HUES64 (cell line): ENCODE results near the gene BBC3.

Experiments
- H3K27ac ChIP-seq: 2 replicates; pipeline ENCODE4 v1.7.0; 2013; ENCODE audit warnings: low read depth, low read length, inconsistent platforms
- H3K27me3 ChIP-seq: 2 replicates; pipeline ENCODE4 v1.6.1; 2013; ENCODE audit warnings: mild to moderate bottlenecking, low read length; ENCODE audit not compliant: insufficient read depth
- H3K36me3 ChIP-seq: 2 replicates; pipeline ENCODE4 v1.6.1; 2013; ENCODE audit warnings: mild to moderate bottlenecking, low read length; ENCODE audit not compliant: insufficient read depth
- H3K4me1 ChIP-seq: 2 replicates; pipeline ENCODE4 v1.6.1; 2013; ENCODE audit warnings: mild to moderate bottlenecking, low read length, moderate library complexity; ENCODE audit not compliant: insufficient read depth
- H3K4me3 ChIP-seq: 2 replicates; pipeline ENCODE4 v1.5.1; 2013; ENCODE audit warnings: mild to moderate bottlenecking, low read length, moderate library complexity
- H3K9ac ChIP-seq: 2 replicates; pipeline ENCODE4 v1.6.1; 2013; ENCODE audit warnings: mild to moderate bottlenecking, low read depth, low read length
- H3K9me3 ChIP-seq: 2 replicates; pipeline ENCODE4 v1.6.1; 2013; ENCODE audit warnings: low read depth, low read length; ENCODE audit not compliant: insufficient read depth
- WGBS: fragments of 150-250, 120-280 bp; methylation state at CpG from one replicate; pipeline ENCODE4 v1.1.7; 2013; ENCODE audit warnings: missing lambda C conversion rate; 5-methylcytosine and 5-hydroxymethylcytosine counted together

The BBC3 gene

GRCh38 chr19:47210689-47211316 is 20.2 kb downstream of the BBC3 start:
- peaks cover 6% of the 10 kb centered on the region for H3K4me1 ChIP-seq
- WGBS = 66% methylated on average over 19 of the region's 19 CpGs

GRCh38 chr19:47210180-47210490 is 20.9 kb downstream of the BBC3 start:
- peak overlapping the region; percentile 34; the same call in 1 of the 2 replicates for H3K9ac ChIP-seq
- no peak overlapping the region for H3K4me3 ChIP-seq
- peak overlapping the region; percentile 62; the same call in 1 of the 2 replicates for H3K27ac ChIP-seq
- no peaks in the 10 kb centered on the region for H3K9me3 ChIP-seq
- H3K27me3 ChIP-seq = no peaks in the 10 kb centered on the region
- H3K4me1 ChIP-seq = peaks cover 6% of the 10 kb centered on the region
- H3K36me3 ChIP-seq = peaks cover 66% of the 10 kb centered on the region

More at GRCh38 chr19:47210689-47211316, 20.2 kb downstream of the BBC3 start:
- Histone ChIP-seq H3K4me3 (no peak overlapping the region), H3K27me3 (no peaks in the 10 kb centered on the region), H3K9ac (peak overlapping the region; percentile 34), H3K9me3 (no peaks in the 10 kb centered on the region), H3K27ac (peak overlapping the region; percentile 62; the same call in 1 of the 2 replicates), H3K36me3 (peaks cover 60% of the 10 kb centered on the region)

GRCh38 chr19:47209319-47210179 is 21.4 kb downstream of the BBC3 start:
- H3K36me3 ChIP-seq = peaks cover 72% of the 10 kb centered on the region

GRCh38 chr19:47203254-47203653 is 27.7 kb downstream of the BBC3 start:
- no peak overlapping the region for H3K9ac ChIP-seq
- 90% methylated on average over 3 of the region's 3 CpGs for WGBS
- H3K27ac ChIP-seq = no peak overlapping the region
- H3K4me1 ChIP-seq = no peaks in the 10 kb centered on the region
- no peaks in the 10 kb centered on the region for H3K27me3 ChIP-seq
- no peaks in the 10 kb centered on the region for H3K9me3 ChIP-seq
- no peak overlapping the region for H3K4me3 ChIP-seq
- peaks cover 88% of the 10 kb centered on the region for H3K36me3 ChIP-seq

More at GRCh38 chr19:47209319-47210179, 21.4 kb downstream of the BBC3 start:
- H3K9ac ChIP-seq = no peak overlapping the region
- WGBS = 87% methylated on average over 13 of the region's 13 CpGs
- H3K27ac ChIP-seq = peak overlapping the region; percentile 62; the same call in 1 of the 2 replicates
- H3K27me3 ChIP-seq = no peaks in the 10 kb centered on the region
- peaks cover 6% of the 10 kb centered on the region for H3K4me1 ChIP-seq
- no peak overlapping the region for H3K4me3 ChIP-seq
- H3K9me3 ChIP-seq = no peaks in the 10 kb centered on the region

GRCh38 chr19:47200530-47200929 is 30.5 kb downstream of the BBC3 start:
- no peak overlapping the region for H3K9ac ChIP-seq
- peaks cover 78% of the 10 kb centered on the region for H3K36me3 ChIP-seq
- H3K4me1 ChIP-seq = no peaks in the 10 kb centered on the region
- 90% methylated on average over 3 of the region's 3 CpGs for WGBS
- no peak overlapping the region for H3K4me3 ChIP-seq
- H3K9me3 ChIP-seq = no peaks in the 10 kb centered on the region
- H3K27me3 ChIP-seq = no peaks in the 10 kb centered on the region
- no peak overlapping the region for H3K27ac ChIP-seq

- Histone ChIP-seq H3K4me3 (no peak overlapping the region), H3K27ac (no peak overlapping the region), H3K9ac (no peak overlapping the region), H3K4me1 (no peaks in the 10 kb centered on the region), H3K36me3 (peaks cover 64% of the 10 kb centered on the region), H3K27me3 (no peaks in the 10 kb centered on the region), H3K9me3 (no peaks in the 10 kb centered on the region)
- 97% methylated on average over 3 of the region's 4 CpGs for WGBS
Measured at GRCh38 chr19:47197141-47197540, 33.9 kb downstream of the BBC3 start.

GRCh38 chr19:47195434-47195833 is 35.6 kb downstream of the BBC3 start:
- no peak overlapping the region for H3K4me3 ChIP-seq
- H3K36me3 ChIP-seq = peaks cover 62% of the 10 kb centered on the region
- no peaks in the 10 kb centered on the region for H3K9me3 ChIP-seq
- 98% methylated on average over 1 of the region's 1 CpG for WGBS
- H3K27ac ChIP-seq = no peak overlapping the region
- no peak overlapping the region for H3K9ac ChIP-seq
- H3K4me1 ChIP-seq = no peaks in the 10 kb centered on the region
- H3K27me3 ChIP-seq = no peaks in the 10 kb centered on the region

- Histone ChIP-seq H3K4me1 (peaks cover 5% of the 10 kb centered on the region; the same call in 1 of the 2 replicates), H3K27me3 (no peaks in the 10 kb centered on the region), H3K4me3 (no peak overlapping the region), H3K9me3 (no peaks in the 10 kb centered on the region), H3K36me3 (peaks cover 72% of the 10 kb centered on the region), H3K9ac (no peak overlapping the region), H3K27ac (0 out of 2 replicates have a peak overlapping the region, but pooled peaks have one; percentile 10)
- WGBS = 92% methylated on average over 12 of the region's 12 CpGs
Measured at GRCh38 chr19:47190167-47190727, 40.8 kb downstream of the BBC3 start.

- Histone ChIP-seq H3K27ac (peak overlapping the region; percentile 10; the same call in 1 of the 2 replicates), H3K9ac (no peak overlapping the region), H3K9me3 (no peaks in the 10 kb centered on the region), H3K36me3 (peaks cover 73% of the 10 kb centered on the region), H3K27me3 (no peaks in the 10 kb centered on the region), H3K4me1 (peaks cover 5% of the 10 kb centered on the region; the same call in 1 of the 2 replicates), H3K4me3 (no peak overlapping the region)
- WGBS = 89% methylated on average over 5 of the region's 5 CpGs
Measured at GRCh38 chr19:47188507-47189033, 42.4 kb downstream of the BBC3 start.

- Histone ChIP-seq H3K9ac (no peak overlapping the region), H3K4me3 (no peak overlapping the region), H3K9me3 (no peaks in the 10 kb centered on the region), H3K27me3 (no peaks in the 10 kb centered on the region), H3K4me1 (peaks cover 5% of the 10 kb centered on the region; the same call in 1 of the 2 replicates), H3K27ac (no peak overlapping the region), H3K36me3 (peaks cover 79% of the 10 kb centered on the region)
- WGBS = 94% methylated on average over 6 of the region's 6 CpGs
Measured at GRCh38 chr19:47187797-47188196, 43.2 kb downstream of the BBC3 start.

GRCh38 chr19:47187335-47187655 is 43.7 kb downstream of the BBC3 start:
- Histone ChIP-seq H3K9me3 (no peaks in the 10 kb centered on the region), H3K4me3 (no peak overlapping the region), H3K27me3 (no peaks in the 10 kb centered on the region), H3K9ac (no peak overlapping the region), H3K36me3 (peaks cover 81% of the 10 kb centered on the region), H3K27ac (no peak overlapping the region), H3K4me1 (peaks cover 5% of the 10 kb centered on the region; the same call in 1 of the 2 replicates)
- WGBS = 93% methylated on average over 2 of the region's 2 CpGs
